ENCODE measurements around the gene RGS6.

RGS6 gene

DNA sequence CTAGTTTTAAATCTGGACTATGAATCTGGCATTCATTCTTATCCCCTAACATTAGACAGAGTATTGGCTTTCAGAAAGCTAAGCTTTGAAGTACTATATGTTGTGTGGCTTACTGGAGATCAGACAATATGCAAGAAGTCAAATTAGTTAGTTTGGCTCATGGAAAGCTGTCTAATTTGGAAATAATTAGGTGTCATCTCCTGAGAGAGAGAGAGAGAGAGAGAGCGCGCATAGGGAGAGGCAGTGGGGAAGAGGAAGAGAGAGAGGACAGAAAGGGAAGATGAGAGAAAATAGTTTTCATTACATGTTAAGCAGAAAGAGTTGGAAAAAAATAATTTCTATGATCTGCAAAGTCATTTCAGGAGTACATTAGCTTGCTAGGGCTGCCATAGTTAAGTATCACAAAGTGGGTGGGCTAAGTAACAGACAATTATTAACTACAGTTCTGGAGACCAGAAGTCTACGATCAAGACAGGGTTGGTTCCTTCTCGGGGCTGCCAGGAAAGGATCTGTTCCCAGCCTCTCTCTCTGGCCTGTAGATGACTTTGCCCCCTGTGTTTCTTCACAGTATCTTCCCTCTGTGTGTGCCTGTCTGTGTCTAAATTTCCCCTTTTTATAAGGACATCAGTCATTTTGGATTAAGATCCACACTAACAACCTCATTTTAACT lies 404.2 kb downstream of the RGS6 start:
- DNase-seq = no peak

DNA sequence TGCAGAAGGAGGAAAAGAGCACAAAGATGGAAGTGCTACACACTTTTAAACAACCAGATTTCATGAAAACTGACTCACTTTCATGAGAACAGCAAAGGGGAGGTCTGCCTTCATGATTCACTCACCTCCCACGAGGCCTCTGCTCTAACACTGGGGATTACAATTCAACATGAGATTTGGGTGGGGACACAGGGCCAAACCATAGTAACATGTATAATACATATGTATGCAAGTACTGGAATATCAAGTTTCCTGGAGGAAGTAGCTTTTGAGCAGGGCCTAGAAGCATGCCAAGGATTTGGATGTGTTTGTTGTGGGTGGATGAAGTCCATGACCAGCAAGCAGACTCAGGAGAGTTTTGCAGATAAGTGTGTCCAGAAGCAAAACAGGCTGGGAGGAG lies 409.0 kb downstream of the RGS6 start:
- DNase-seq = no peak

DNA sequence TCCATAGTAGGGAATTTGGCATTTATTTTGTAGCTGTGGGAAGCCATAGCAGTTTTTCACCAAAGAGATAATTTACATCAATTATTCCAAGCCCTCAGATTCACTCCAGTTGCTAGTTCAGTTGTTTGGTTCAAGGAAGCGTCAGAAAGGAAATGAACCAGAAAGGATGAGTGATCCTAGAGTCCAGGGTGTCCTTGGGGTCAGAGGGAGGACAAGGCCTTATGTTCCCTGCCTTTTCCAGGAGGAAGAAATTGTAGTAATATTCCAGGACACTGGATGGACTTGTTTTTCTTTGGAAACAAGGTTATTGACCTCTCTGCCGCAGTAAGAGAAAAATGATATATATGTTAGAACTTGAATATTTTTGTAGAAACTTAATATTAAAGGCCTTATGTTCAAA lies 409.5 kb downstream of the RGS6 start:
- no peak for DNase-seq

DNA sequence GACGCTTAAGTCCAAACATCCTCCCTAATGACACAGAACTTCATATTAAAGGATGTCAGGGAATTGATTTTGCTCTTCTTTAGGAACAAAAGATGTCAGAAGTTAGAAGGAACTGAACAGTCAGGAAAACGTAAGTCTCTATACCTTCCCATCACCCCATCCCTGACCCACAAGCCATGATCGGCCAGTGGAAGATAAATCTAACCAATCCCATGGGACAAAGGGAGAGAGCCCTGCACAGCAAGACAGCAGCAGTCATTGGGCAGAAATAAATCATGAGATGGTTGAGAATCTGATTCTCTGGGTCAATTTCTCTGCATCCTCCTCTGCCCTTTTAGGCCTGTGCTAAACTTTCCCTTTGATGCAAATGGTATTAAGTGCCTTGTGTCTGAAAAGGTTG lies 414.9 kb downstream of the RGS6 start:
- DNase-seq = no peak

DNA sequence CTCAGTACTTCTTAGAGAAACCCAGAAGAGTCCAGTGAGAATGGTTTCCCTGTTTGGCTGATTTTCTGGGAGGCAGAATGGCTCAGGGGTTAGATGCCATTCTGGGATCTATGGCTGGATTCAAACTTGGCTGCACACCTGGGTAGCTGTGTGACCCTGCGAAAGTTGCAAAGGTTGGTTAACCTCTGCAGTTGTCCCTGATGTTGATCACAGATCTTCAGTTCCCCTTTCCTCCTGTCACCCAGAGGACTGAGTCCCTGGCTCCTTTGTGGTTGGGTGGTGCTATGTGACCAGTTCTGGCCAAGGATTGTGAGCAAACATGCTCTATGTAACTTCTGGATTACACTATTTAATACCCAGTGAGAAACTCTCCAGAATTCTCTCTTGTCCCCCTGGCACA lies 418.0 kb downstream of the RGS6 start:
- DNase-seq = no peak

DNA sequence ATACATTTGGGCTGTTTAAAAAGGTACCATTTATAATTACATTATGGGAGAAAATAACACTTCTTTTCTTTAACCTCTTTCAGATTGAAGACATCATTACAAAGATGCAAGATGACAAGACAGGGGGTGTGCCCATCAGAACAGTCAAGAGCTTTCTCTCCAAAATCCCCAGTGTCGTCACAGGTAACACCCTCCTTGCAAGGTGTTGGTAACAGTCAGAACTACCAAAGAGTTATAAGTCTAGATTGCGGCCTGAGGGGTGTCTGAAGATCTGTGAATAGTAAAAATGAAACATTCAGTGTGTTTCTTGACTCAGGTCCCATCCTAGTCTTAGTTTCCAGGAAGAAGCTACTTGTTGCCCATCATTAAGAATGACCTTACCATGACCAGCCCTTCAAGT lies 419.8 kb downstream of the RGS6 start:
- no peak for DNase-seq

DNA sequence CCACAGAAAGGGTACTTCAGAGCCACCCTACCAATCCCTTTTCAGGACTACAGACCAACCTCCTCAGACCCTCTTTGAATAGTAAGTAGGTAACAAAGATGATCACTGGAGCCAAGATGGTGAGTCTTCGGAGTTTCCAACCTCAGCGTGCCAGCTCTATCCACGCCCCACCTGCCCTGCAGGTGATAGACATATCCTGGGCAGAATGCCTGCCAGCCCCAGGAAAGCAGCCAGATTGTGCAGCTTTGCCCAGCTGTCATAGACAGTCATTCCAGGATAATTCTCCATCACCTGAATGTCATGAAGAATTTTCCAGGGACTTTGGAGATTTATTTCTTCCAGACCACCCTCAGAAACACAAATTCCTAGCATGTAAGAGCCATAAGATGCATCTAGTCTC lies 434.4 kb downstream of the RGS6 start:
- no peak for DNase-seq

DNA sequence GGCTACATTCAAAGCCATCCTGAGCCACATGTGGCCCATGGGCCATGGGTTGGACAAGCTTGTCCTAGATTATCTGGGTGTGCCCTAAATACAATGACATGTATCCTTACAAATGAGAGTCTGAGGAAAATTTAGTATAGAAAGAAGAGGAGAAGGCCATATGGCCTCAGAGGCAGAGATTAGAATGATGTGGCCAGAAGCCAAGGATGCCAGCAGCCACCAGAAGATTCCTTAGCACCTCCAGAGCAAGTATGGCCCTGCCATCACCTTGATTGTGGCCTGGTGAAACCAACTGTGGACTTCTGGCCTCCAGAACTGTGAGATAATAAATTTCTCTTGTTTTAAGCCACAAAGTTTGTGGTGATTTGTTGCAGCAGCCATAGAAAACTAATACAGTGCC lies 436.9 kb downstream of the RGS6 start:
- DNase-seq = no peak

DNA sequence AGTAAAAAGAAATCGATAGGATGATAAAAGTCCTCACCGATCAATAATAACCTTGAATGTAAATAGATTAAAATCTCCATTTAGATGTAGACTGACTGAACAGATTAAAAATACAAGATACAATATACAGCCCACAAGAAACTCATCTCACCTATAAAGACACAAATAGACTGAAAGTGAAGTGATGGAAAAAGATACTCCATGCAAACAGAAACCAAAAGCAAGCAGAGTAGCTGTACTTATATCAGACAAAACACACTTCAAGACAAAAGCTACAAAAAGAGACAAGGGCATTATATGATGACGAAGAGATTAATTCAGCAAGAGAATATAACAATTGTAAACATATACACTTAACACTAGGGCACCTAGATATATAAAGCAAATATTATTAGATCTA lies 444.8 kb downstream of the RGS6 start:
- no peak for DNase-seq

DNA sequence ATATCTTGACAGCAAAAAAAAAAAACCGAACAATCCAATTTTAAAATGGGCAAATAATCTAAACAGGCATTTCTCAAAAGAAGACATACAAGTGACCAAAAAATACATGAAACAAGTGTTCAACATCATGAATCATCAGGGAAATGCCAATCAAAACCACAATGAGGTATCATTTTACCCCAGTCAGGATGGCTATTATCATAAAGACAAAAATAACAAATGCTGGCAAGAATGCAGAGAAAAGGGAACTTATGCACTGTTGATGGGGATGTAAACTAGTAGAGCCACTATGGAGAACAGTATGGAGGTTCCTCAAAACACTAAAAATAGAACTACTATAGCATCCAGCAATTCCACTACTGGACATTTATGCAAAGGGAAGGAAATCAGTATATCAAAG lies 448.2 kb downstream of the RGS6 start:
- no peak for DNase-seq

DNA sequence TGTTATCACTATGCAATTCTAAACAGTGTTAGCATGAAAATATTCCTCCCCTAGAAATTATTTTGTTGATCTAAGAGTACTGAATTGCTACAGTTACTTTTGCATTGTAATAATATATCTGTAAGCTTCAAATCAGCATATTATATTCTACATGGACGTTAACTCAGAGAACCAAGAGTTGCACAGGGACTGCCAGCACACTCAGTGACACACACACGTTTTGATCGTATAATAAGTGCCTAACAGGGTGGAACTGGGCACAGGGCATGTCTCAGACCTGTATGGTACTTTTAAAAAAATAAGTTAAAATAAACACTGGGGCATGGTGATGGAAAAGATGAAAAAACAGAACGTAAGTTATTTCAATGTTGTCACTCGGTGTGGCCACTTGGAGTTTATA lies 451.6 kb downstream of the RGS6 start:
- no peak for DNase-seq

DNA sequence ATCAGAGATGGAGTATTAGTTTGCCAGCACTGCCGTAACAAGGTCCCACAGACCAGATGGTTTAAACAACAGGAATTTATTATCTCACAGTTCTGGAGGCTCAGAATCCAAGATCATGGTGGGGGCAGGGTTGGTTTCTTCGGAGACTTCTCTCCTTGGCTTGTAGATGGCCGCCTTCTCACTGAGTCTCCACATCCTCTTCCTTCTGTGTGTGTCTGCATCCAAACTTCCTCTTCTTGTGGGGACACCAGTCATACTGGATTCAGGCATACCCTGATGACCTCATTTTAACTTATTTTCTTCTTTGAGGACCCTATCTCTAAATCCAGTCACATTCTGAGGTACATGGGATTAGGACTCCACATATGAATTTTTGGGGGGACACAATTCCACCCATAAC lies 455.5 kb downstream of the RGS6 start:
- no peak for DNase-seq

DNA sequence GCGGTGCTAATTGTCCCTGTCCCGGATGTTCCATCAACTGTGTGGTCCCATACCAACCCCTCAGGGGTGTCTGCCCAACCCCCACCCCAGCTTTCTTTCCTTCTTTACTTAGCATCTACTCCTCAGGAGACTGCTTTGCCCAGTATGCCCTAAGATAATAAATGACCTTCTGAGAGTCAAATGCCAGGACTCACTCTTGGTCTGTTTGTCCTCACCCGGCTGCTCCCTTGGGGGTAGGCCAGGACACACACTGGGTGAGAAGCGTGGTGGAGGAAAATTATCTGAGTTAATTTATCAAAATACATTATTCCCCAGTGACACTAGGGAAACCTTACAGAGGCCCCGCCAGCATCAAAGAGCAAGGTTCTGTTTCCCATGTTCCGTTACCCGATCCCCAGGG lies 457.0 kb downstream of the RGS6 start:
- DNase-seq = no peak

DNA sequence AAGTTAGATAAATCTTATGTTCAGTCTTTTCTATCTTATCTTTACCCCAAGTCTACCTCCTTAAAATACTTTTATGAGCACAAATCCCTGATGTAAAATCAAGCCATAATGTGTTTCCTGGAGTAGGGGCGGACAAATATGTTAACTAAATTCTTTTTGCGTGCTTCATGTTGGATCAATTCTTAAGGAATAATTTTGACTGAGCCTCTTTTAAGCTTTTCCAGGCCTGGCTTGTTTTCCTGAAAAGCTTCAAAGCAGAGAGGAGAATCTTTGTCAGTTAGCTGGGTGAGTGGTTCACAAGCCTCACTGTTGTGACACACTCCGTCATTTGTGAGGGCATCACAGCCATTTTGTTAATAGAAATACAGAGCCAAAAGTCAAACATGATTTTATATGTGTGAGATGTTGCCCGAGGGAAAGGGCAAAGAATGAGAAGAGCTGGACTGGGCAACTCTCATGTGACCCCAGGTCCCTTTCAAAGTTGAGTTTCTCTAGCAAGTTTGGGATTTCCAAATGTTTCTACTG lies 468.9 kb downstream of the RGS6 start:
- DNase-seq = no peak

DNA sequence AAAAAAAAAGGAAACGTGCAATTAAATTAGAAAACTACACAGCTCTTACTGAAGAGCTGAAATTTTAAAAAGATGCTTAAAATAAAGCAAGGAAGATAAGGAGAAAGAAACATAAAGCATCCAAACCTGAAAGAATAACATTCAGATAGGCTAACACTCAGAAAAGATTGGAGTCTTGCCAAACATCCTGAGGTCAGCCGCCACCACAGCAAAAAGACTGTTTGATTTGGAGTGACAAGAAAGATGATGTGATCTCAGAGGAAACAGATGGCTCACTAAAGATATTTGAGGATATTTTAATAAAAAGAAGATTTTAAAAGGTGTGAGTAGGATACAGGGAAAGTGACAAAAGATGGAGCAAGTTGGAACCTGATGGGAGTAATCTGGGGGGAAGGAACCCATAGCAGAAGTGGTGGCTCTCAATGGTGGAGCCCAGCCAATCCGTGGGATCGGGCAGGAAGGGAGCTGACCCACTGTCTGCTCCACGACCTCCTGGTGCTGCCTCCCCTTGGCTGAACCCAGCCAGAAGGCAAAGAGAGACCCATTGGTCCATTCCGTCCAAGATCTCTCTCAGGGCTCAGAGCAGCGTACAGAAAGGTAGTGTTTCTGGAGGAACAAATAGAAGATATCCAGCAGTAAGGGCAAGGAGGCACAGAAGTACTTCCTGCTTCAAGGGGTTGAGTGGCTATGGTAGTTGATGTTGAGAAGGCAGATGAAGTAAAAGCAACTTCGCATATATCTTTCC lies 469.6 kb downstream of the RGS6 start:
- DNase-seq = no peak

DNA sequence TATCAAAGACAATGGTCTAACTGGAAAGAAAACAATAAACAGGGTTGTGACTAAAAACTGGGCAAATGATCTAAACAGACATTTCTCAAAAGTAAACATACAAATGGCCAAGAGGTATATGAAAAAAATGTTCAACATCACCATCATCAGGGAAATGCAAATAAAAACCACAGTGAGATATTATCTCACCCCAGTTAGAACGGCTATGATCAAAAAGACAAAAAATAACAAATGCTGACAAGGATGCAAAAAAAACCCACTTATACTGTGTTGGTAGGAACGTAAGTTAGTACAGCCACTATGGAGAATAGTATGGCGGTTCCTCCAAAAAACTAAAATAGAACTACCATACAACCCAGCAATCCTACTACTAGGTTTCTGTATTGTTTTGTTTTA lies 470.1 kb downstream of the RGS6 start:
- no peak for DNase-seq

DNA sequence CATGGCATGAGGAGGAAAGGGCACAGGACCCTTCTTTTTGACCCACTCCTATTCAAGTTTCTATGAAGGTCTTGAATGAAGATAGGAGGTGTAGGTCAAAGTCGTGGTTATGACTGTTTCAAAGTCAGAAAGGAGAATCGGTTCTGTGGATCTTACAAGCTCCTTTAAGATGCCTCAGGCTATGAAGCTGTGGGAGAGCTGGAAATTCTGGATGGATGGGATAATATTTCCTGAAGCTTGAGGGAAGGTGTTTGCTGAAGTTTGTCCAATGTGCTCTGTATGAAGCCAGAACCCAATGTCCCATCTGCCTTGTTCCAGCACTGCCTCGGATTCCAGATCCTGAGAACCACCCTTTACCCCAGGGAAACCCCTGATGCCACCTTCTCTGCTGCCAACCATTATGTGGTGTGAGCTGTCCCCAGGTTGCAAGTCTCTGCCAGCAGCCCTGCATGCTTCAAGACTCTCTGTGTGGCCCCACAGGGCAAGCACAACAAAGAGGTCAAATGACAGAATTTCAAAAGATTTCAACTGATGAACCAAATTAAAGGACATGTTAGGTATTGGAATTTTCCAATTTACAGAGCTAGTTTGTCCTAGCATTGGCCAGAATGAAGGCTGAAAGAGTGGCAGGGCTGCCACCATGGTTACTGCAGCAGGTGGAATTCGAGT lies 472.0 kb downstream of the RGS6 start:
- no peak for DNase-seq

DNA sequence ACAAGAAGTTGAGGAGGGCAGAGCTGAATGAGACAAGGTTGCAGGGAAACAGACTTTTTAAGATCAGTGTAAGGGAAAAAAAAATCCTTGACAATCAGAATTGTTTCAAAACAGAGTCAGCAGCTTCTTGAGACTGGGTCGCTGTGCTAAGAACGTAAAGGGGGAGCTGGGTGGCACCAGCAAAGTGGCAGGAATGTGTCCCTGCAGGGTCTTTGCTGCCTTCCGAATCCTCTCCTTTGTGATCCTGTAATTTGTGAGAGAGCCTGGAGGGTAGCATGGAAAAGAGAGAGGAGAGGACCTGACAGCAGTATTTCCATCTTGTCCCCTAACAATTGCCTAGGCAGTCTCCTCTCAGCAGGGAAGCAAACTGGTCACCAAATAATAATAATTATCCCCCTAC lies 472.8 kb downstream of the RGS6 start:
- no peak for DNase-seq

DNA sequence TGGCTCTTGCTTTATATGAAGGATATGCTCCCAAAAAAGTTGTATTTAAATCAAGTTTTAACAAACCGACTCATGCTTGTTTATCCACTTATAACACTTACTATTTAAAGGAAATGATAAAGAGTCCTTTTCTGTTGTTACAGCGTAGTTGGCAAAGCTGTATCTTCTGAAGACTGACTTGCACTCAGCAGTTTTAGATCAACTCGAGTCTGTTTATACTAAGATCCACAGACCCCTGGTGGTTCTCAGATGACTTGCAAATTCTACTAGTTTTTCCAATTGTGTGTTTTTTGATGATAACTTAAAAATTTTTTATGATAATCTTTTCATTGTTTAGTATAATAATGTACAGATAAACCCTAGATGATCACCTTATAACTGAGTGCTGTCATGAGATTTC lies 475.8 kb downstream of the RGS6 start:
- no peak for DNase-seq

DNA sequence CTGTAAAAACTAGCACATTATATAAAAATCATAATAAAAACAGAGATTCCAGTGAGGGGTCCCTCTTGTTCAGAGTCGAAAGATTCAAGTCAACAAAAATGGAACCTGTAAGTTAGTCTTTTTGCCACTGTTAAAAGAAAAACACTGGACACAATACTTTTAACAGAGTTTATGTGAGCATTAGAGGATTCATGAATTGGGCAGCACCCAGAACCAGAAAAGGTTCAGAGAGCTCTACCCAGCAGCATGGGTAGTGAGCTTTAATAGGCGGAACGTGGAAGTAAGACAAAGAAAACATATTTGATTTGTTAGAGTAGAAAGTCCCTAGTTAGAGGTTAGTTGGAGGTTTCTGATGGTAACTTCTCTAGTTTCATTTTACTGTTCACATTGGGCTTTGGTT lies 476.8 kb downstream of the RGS6 start:
- DNase-seq = no peak

DNA sequence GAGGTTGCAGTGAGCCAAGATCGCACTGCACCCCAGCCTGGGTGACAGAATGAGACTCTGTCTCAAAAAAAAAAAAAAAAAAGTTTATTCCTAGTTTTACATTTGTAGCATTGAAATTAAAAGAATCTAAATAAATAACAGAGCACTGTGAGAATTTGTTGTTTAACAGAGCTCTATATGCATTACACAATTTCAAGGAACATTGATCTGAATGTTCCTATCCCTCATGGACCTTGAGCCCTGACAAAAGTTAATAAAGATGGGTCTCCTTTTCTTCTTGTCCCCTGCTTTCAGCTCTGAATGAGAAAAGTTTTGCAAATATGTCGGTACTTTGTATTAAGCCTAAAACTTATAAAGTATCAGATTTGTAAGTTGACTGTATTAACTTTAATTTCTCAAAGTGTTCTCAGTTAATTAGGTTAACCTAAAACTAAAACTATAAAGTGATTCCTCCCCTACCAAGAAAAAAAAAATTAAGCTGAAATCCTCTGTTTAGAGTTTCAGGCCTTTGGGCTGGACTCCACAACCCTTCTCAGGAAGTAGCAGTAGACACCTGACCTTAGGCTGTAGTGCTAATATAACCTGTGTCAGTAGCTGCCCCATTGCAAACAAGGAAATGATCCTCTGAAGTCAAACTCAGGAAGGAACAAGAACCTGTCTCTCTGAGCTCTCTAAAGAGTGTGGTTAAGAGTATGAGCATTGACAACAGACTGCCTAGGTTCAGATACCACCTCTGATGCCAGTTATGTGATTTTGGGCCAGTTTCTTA lies 484.0 kb downstream of the RGS6 start:
- no peak for DNase-seq

DNA sequence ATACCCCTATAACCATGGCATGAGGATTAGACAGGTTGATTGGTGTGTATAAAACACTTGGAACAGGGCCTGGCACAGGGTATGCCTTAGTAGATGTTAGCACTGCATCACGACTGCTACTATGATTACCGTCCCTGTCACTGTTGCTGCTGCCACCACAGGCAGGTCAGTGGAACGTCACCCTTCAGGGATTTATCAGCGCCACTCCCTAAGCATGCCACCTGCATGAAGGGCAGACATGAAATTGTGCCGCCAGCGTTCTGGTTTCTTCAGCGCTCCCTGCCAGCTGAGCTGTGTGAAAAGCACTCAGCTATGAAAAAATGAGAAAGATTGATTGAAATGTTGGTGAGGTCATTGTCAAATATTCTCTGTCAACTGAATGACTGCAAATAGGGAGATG lies 484.7 kb downstream of the RGS6 start:
- no peak for DNase-seq

DNA sequence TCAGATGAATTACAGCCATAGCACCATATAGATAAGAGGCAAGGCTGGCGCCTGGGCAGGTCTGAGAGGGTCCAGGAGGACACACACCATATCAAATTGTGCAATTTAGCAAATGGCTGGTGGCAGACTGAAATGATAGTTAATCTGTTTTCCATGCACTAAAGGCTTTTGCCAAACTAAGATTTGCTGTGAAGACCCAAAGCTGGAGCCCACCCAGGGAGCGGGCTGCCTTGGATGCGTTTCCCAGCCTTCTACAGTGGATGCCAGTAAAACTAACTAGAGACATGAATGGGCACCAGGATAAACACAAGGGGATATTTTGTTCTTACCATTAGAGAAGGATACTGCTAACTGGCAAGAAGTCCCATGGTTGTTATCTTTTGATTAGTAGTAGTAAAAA lies 486.6 kb downstream of the RGS6 start:
- no peak for DNase-seq
